Fibroblast of peridontal ligament (primary cell): ENCODE measurements around the gene CCDC146.
A peak's percentile ranks its signal among the peaks of the same experiment; 100 is the strongest.
"Not testable (repeated sequence)": the region's sequence is repeated elsewhere in the genome, so short reads cannot be mapped to it uniquely, and the experiment has no call there.

Experiments
- DNase-seq: peaks from one replicate; pipeline ENCODE4 v3.0.0-alpha.2; 2010; ENCODE audit errors: extremely low read depth

CCDC146 gene

GRCh38 chr7:77202481-77202976 is 80.1 kb downstream of the CCDC146 start:
- DNase-seq = no peak

- peak; percentile 53 for DNase-seq
Measured at GRCh38 chr7:77205706-77206105, 83.3 kb downstream of the CCDC146 start.

- DNase-seq = no peak
Measured at GRCh38 chr7:77208416-77208815, 86.0 kb downstream of the CCDC146 start.

GRCh38 chr7:77209479-77210139 is 87.2 kb downstream of the CCDC146 start:
- DNase-seq = no peak

- DNase-seq = no peak
Measured at GRCh38 chr7:77216181-77216845, 93.9 kb downstream of the CCDC146 start.

- DNase-seq = no peak
Measured at GRCh38 chr7:77217474-77218185, 95.2 kb downstream of the CCDC146 start.

- DNase-seq = not testable (repeated sequence)
Measured at GRCh38 chr7:77219701-77220331, 97.4 kb downstream of the CCDC146 start.

GRCh38 chr7:77222065-77222464 is 99.7 kb downstream of the CCDC146 start:
- no peak for DNase-seq

GRCh38 chr7:77222819-77223218 is 100.4 kb downstream of the CCDC146 start:
- no peak for DNase-seq

GRCh38 chr7:77223261-77223660 is 100.8 kb downstream of the CCDC146 start:
- DNase-seq = no peak

GRCh38 chr7:77226357-77226839 is 104.0 kb downstream of the CCDC146 start:
- DNase-seq = peak; percentile 56

- DNase-seq = not testable (repeated sequence)
Measured at GRCh38 chr7:77228795-77229194, 106.4 kb downstream of the CCDC146 start.

GRCh38 chr7:77232467-77232866 is 110.1 kb downstream of the CCDC146 start:
- no peak for DNase-seq

- DNase-seq = peak; percentile 74
Measured at GRCh38 chr7:77235276-77235675, 112.9 kb downstream of the CCDC146 start.

- DNase-seq = no peak
Measured at GRCh38 chr7:77238703-77239136, 116.3 kb downstream of the CCDC146 start.

- DNase-seq = no peak
Measured at GRCh38 chr7:77239471-77239870, 117.1 kb downstream of the CCDC146 start.

GRCh38 chr7:77242068-77242467 is 119.7 kb downstream of the CCDC146 start:
- no peak for DNase-seq

- DNase-seq = no peak
Measured at GRCh38 chr7:77242554-77242953, 120.1 kb downstream of the CCDC146 start.

GRCh38 chr7:77244222-77244934 is 122.0 kb downstream of the CCDC146 start:
- DNase-seq = no peak

- no peak for DNase-seq
Measured at GRCh38 chr7:77245015-77245755, 122.8 kb downstream of the CCDC146 start.
